Measurements from ENCODE around the gene GPR146. TPM values are rescaled to one million over a fixed set of nuclear protein-coding genes. Genes with fewer than 3 reads are reported as not detected.
"Not testable (repeated sequence)": the region's sequence is repeated elsewhere in the genome, so short reads cannot be mapped to it uniquely, and the experiment has no call there.

The GPR146 gene
- total RNA-seq, 3 donors from 2014 or later: 3.5 to 13.0 (median 5.7) TPM

DNA sequence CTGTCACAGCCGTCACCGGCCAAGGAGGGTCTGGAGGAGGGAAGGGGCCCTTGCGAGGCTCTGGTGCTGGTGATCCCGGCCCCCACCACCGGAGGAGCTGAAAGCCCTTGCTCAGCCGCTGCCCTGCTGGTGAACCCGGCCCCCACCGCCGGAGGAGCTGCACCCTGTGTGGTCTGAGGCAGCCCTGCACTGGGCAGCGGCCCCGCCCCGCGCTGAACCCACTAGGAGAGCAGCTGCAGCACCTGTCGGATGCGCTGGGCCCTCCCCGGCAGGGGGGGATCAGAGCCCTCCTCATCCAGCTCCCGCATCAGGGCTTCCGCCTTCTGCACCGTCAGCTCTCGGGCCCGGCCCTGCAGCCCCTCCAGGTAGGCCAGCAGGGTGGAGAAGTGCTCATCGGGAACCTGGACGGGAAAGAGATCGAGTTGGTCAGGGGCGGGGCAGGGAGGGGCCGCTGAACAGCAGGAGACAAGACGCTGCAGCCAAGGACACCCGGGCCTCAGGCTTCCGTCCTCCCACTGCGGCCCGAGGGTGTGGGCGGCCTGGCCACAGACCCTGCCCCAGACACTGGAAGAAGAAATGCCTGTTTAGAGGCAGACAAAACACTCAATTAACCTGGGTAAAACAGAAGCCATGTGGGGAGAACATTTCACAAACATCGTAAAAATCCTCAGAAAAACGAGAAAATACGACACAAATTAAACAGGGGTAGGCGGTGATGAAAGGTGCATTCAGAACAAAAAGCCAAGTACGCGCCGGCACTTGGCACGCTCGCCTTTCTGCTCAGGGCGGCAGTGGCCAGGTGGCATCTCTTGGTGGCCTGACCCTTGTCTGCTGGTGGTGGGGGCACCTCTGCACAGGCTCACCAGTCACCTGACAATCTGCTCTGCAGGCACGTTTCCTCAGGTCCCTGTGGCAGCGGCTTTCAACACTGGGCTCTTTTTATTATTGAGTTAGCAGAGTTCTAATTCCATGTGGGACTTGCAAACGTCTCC lies 46.6 kb upstream of the GPR146 start:
- Histone ChIP-seq H3K36me3 (ENCODE audit: low read depth) (no peaks in the 10 kb centered on the region), H3K9me3 (no peaks in the 10 kb centered on the region), H3K4me1 (ENCODE audit: low read depth) (peaks cover 4% of the 10 kb centered on the region), H3K4me3 (no peak overlapping the region)
- ATAC-seq (peak; percentile 58), DNase-seq (peak in 2 of 3 donors; percentile 75 to 78)
- TF ChIP-seq, protein P1, sequence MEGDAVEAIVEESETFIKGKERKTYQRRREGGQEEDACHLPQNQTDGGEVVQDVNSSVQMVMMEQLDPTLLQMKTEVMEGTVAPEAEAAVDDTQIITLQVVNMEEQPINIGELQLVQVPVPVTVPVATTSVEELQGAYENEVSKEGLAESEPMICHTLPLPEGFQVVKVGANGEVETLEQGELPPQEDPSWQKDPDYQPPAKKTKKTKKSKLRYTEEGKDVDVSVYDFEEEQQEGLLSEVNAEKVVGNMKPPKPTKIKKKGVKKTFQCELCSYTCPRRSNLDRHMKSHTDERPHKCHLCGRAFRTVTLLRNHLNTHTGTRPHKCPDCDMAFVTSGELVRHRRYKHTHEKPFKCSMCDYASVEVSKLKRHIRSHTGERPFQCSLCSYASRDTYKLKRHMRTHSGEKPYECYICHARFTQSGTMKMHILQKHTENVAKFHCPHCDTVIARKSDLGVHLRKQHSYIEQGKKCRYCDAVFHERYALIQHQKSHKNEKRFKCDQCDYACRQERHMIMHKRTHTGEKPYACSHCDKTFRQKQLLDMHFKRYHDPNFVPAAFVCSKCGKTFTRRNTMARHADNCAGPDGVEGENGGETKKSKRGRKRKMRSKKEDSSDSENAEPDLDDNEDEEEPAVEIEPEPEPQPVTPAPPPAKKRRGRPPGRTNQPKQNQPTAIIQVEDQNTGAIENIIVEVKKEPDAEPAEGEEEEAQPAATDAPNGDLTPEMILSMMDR (IDR thresholded peaks at IDR 0.05): no peak
- intact Hi-C loops (cut with DNase I, micrococcal nuclease): loop anchor here in 1 of 2 donors (10.0 kb wide), 1 partner anchor 177 kb away; no protein-coding TSS in a partner anchor

DNA sequence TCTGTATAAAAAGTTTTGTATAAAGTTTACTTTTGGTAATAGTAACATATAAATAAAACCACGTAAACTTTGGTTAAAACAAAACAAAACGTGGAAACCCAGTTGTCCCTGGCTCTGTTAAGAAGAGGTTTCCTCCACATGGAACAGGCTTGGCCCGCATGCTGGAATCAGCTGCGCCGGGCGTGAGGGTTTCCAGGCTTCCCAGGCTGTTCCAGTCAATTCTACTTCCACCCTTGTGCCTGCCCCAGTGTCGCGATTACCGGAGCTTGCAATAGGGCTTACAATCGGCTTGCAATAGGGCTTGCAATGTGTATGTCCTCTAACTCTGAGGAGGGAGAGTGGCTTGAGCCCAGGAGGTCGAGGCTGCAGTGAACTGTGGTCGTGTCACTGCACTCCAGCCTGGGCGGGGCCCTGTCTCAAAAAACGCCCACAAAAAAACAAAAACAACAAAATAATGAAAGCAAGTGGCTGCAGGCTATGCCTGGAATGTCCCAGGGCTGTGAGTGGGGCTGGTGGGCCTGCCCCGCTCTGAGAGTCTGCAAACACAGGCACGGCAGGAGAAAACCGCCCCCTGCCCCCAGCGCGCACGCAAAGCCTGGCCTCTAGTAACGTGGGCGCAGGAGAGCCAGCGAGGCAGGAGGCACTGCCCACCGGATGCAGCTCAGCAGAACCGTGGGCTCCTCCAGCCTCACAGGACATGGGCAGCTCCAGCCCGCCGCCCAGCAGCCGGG lies 45.0 kb upstream of the GPR146 start:
- no peaks in the 10 kb centered on the region for H3K36me3 ChIP-seq (ENCODE audit: low read depth)
- intact Hi-C loops (cut with DNase I, micrococcal nuclease): loop anchor here in 1 of 2 donors (10.0 kb wide), 1 partner anchor 175 kb away; no protein-coding TSS in a partner anchor

DNA sequence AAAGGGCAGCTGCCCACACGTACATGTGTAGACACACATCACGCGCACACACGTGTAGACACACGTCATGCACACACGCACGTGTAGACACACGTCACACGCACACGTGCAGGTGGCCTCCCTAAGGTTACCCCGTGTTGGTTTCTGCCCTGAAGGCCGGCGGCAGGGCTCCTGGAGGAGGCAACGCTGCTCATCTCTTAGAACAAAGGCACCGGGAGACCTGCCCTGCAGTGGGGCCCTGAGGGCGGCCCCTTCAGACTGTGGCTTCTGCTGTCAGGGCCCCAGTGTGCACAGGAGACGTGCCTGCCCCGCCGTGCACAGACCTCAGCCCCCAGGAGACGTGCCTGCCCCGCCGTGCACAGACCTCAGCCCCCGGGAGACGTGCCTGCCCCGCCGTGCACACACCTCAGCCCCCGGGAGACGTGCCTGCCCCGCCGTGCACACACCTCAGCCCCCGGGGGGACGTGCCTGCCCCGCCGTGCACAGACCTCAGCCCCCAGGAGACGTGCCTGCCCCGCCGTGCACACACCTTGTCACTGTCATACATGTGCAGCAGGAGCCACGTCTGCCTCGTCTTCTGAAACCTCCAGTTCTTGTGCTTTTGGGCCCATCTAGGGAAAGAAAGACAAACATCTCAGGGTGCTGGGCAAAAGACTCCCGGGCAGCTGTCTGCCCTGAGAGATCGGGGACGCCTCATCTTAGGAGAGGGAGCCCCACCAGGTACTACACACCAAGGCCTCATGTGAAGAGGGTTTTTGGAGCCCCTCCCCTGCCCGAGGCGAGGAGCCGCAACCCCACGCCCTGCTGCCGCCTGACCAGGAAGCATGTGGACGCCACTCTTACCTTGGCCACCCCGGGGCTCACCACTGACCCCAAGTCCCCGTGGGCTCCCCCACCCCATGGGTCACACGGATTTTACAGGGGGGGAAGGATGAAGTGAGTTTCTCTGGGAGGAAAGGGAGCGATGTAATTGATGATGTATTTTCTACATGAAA lies 44.1 kb upstream of the GPR146 start:
- H3K9me3 ChIP-seq: no peaks in the 10 kb centered on the region
- H3K4me1 ChIP-seq (ENCODE audit: low read depth): no peaks in the 10 kb centered on the region
- TF ChIP-seq, protein P1 (IDR thresholded peaks at IDR 0.05): no peak
- ATAC-seq: no peak
- no peak overlapping the region for H3K4me3 ChIP-seq
- no peak for DNase-seq
- no peaks in the 10 kb centered on the region for H3K36me3 ChIP-seq (ENCODE audit: low read depth)
- intact Hi-C loops (cut with DNase I, micrococcal nuclease): loop anchor here in 1 of 2 donors (10.0 kb wide), 1 partner anchor 175 kb away; no protein-coding TSS in a partner anchor

More for the DNA sequence above, 45.0 kb upstream of the GPR146 start:
- TF ChIP-seq, protein P1 (IDR thresholded peaks at IDR 0.05): no peak
- no peaks in the 10 kb centered on the region for H3K4me1 ChIP-seq (ENCODE audit: low read depth)
- DNase-seq (no peak), ATAC-seq (no peak)
- no peaks in the 10 kb centered on the region for H3K9me3 ChIP-seq
- H3K4me3 ChIP-seq: no peak overlapping the region

DNA sequence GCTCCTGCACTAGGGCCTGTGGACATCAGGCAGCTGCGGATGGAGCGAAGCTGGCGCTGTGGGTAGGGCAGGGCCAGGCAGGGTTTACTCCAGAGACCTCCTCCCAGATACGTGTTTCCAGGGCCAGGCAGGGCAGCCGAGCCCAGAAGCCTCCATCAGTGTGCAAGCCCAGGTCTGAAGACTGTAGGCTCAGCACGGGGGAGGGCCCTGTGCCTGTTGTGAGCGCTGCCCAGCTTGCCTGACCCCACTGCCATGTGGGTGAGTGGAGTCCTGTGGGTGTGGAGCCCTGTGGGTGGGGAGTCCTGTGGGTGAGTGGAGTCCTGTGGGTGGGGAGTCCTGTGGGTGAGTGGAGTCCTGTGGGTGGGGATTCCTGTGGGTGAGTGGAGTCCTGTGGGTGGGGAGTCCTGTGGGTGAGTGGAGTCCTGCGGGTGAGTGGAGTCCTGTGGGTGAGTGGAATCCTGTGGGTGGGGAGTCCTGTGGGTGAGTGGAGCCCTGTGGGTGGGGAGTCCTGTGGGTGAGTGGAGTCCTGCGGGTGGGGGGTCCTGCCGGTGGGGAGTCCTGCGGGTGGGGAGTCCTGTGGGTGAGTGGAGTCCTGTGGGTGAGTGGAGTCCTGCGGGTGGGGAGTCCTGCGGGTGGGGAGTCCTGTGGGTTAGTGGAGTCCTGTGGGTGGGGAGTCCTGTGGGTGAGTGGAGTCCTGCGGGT lies 43.1 kb upstream of the GPR146 start:
- intact Hi-C loops (cut with DNase I, micrococcal nuclease); ATAC-seq: not testable (repeated sequence)

DNA sequence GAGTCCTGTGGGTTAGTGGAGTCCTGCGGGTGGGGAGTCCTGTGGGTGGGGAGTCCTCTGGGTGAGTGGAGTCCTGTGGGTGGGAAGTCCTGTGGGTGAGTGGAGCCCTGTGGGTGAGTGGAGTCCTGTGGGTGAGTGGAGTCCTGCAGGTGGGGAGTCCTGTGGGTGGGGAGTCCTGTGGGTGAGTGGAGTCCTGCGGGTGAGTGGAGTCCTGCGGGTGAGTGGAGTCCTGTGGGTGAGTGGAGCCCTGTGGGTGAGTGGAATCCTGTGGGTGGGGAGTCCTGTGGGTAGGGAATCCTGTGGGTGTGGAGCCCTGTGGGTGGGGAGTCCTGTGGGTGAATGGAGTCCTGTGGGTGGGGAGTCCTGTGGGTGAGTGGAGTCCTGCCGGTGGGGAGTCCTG lies 42.3 kb upstream of the GPR146 start:
- H3K4me3 ChIP-seq; H3K4me1 ChIP-seq (ENCODE audit: low read depth); intact Hi-C loops (cut with DNase I, micrococcal nuclease); H3K9me3 ChIP-seq; H3K36me3 ChIP-seq (ENCODE audit: low read depth); ATAC-seq; DNase-seq: not testable (repeated sequence)

More for the DNA sequence above, 43.1 kb upstream of the GPR146 start:
- H3K4me1 ChIP-seq (ENCODE audit: low read depth); H3K9me3 ChIP-seq; H3K4me3 ChIP-seq; DNase-seq; H3K36me3 ChIP-seq (ENCODE audit: low read depth): not testable (repeated sequence)

DNA sequence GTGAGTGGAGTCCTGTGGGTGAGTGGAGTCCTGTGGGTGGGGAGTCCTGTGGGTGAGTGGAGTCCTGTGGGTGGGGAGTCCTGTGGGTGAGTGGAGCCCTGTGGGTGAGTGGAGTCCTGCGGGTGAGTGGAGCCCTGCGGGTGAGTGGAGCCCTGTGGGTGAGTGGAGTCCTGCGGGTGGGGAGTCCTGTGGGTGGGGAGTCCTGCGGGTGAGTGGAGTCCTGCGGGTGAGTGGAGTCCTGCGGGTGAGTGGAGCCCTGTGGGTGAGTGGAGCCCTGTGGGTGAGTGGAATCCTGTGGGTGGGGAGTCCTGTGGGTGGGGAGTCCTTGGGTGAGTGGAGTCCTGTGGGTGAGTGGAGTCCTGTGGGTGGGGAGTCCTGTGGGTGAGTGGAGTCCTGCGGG lies 41.9 kb upstream of the GPR146 start:
- ATAC-seq; H3K9me3 ChIP-seq; H3K4me3 ChIP-seq; H3K36me3 ChIP-seq (ENCODE audit: low read depth); DNase-seq; intact Hi-C loops (cut with DNase I, micrococcal nuclease); H3K4me1 ChIP-seq (ENCODE audit: low read depth): not testable (repeated sequence)
